SK-N-SH (cell line): ENCODE data around the gene AHDC1. TPM values are rescaled to one million over a fixed set of nuclear protein-coding genes. Genes with fewer than 3 reads are reported as not detected.

Experiments
- CTCF ChIA-PET: fragments of 300-600, 350-600 bp; formaldehyde crosslinking; extraction: SDS; loops from one replicate; lab custom pipeline; 2021; lab: Yijun Ruan, JAX
- POLR2A ChIA-PET: fragments of 350-600 bp; sonication (Branson Sonifier 250); formaldehyde crosslinking; extraction: SDS; loops from one replicate; lab custom pipeline; 2020; ENCODE audit warnings: antibody characterized with exemption, inconsistent platforms; lab: Yijun Ruan, JAX
- DNase-seq: peaks from one replicate; pipeline ENCODE4 v3.0.0; 2012
- H2AFZ ChIP-seq: fragments of 200-600 bp; sonication (generic); 2 replicates; pipeline ENCODE4 v1.8.1; 2016; ENCODE audit warnings: antibody characterized with exemption, mild to moderate bottlenecking, low read depth
- H3F3A ChIP-seq: fragments of 200-600 bp; sonication (generic); replicated peaks from 2 replicates; pipeline ENCODE3; 2016; ENCODE audit warnings: antibody characterized with exemption, mild to moderate bottlenecking; ENCODE audit not compliant: insufficient read depth
- H3K27ac ChIP-seq, 2 experiments: fragments of 200-500 bp in 1 of 2; fragments of 200-600 bp in 1 of 2; sonication (Bioruptor generic) in 1 of 2; sonication (generic), shearing (Covaris generic) in 1 of 2; 2 replicates each; pipeline versions ENCODE4 v1.5.1 to v1.6.1; 2014 to 2016; ENCODE audit warnings: low read depth in 2 of 2, inconsistent platforms in 1 of 2, low read length in 1 of 2, mild to moderate bottlenecking in 1 of 2, mixed read lengths in 1 of 2
- H3K27me3 ChIP-seq: fragments of 200-600 bp; sonication (generic), shearing (Covaris generic); 2 replicates; pipeline ENCODE4 v1.6.1; 2016; ENCODE audit warnings: mixed run types; ENCODE audit not compliant: insufficient read depth
- H3K36me3 ChIP-seq, 2 experiments: fragments of 200-500 bp in 1 of 2; fragments of 200-600 bp in 1 of 2; sonication (Bioruptor generic) in 1 of 2; sonication (generic) in 1 of 2; replicated peaks in 1 of 2; 2 replicates each; pipeline versions ENCODE3 to v1.5.1; 2014 to 2016; ENCODE audit warnings: low read length in 1 of 2, mild to moderate bottlenecking in 1 of 2; ENCODE audit not compliant: insufficient read depth in 2 of 2, control insufficient read depth in 1 of 2
- H3K4me1 ChIP-seq, 2 experiments: fragments of 200-500 bp in 1 of 2; fragments of 200-600 bp in 1 of 2; sonication (Bioruptor generic) in 1 of 2; sonication (generic), shearing (Covaris generic) in 1 of 2; 2 replicates each; pipeline versions ENCODE4 v1.5.1 to v1.6.1; 2014 to 2016; ENCODE audit warnings: low read depth in 1 of 2, low read length in 1 of 2, mixed run types in 1 of 2; ENCODE audit not compliant: insufficient read depth in 2 of 2, control insufficient read depth in 1 of 2
- H3K4me2 ChIP-seq: fragments of 200-600 bp; sonication (generic), shearing (Covaris generic); 2 replicates; pipeline ENCODE4 v1.6.1; 2017; ENCODE audit warnings: mixed run types
- H3K4me3 ChIP-seq, 2 experiments: fragments of 200-500 bp in 1 of 2; fragments of 200-600 bp in 1 of 2; sonication (Bioruptor generic) in 1 of 2; sonication (generic), shearing (Covaris generic) in 1 of 2; 2 replicates each; pipeline versions ENCODE4 v1.5.1 to v1.8.1; 2014 to 2016; ENCODE audit warnings: low read depth in 2 of 2, inconsistent platforms in 1 of 2, low read length in 1 of 2, mild to moderate bottlenecking in 1 of 2, mixed read lengths in 1 of 2, moderate library complexity in 1 of 2
- H3K79me2 ChIP-seq: fragments of 200-600 bp; sonication (generic); 2 replicates; pipeline ENCODE4 v1.8.1; 2017; ENCODE audit warnings: mild to moderate bottlenecking; ENCODE audit not compliant: insufficient read depth
- H3K9ac ChIP-seq: fragments of 200-600 bp; sonication (generic); 2 replicates; pipeline ENCODE4 v1.6.1; 2017; ENCODE audit warnings: mixed run types
- H3K9me2 ChIP-seq: fragments of 200-600 bp; sonication (generic); 2 replicates; pipeline ENCODE4 v1.6.1; 2017; ENCODE audit warnings: mixed run types
- H3K9me3 ChIP-seq: fragments of 200-600 bp; sonication (generic); 2 replicates; pipeline ENCODE4 v1.6.1; 2017; ENCODE audit warnings: mixed run types, mild to moderate bottlenecking, moderate library complexity
- H4K20me1 ChIP-seq: fragments of 200-600 bp; sonication (generic); 2 replicates; pipeline ENCODE4 v1.6.1; 2017; ENCODE audit warnings: mild to moderate bottlenecking, mixed run types; ENCODE audit not compliant: insufficient read depth
- FOXJ3 ChIP-seq: sonication (generic); formaldehyde crosslinking; IDR thresholded peaks from 2 replicates; pipeline ENCODE4 v1.5.1; 2020; ENCODE audit warnings: mild to moderate bottlenecking, missing genetic modification reagents
- FOXM1 ChIP-seq: IDR thresholded peaks from 2 replicates; pipeline ENCODE4 v1.4.0; 2012; ENCODE audit warnings: low read depth, mild to moderate bottlenecking
- GATA2 ChIP-seq: sonication (generic); formaldehyde crosslinking; IDR thresholded peaks from 2 replicates; pipeline ENCODE4 v1.5.0; 2020; ENCODE audit warnings: mild to moderate bottlenecking, missing genetic modification reagents
- JUND ChIP-seq: IDR thresholded peaks from 2 replicates; pipeline ENCODE4 v1.4.0; 2012
- NFIC ChIP-seq: IDR thresholded peaks from 2 replicates; pipeline ENCODE4 v1.4.0; 2012; ENCODE audit warnings: borderline replicate concordance
- PBX3 ChIP-seq: IDR thresholded peaks from 2 replicates; pipeline ENCODE4; 2012
- POLR2AphosphoS5 ChIP-seq: IDR thresholded peaks from 2 replicates; pipeline ENCODE4 v1.6.1; 2012; ENCODE audit warnings: low read depth, low read length
- RAD21 ChIP-seq: IDR thresholded peaks from 2 replicates; pipeline ENCODE4 v1.6.1; 2012; ENCODE audit warnings: mild to moderate bottlenecking, low read length
- TAF1 ChIP-seq: IDR thresholded peaks from 2 replicates; pipeline ENCODE4 v1.6.1; 2012; ENCODE audit warnings: low read depth, mild to moderate bottlenecking, low read length, moderate library complexity, borderline replicate concordance
- TCF12 ChIP-seq: IDR thresholded peaks from 2 replicates; pipeline ENCODE4 v1.4.0; 2012
- TEAD4 ChIP-seq: IDR thresholded peaks from 2 replicates; pipeline ENCODE4 v1.4.0; 2012; ENCODE audit warnings: mild to moderate bottlenecking, borderline replicate concordance; ENCODE audit not compliant: insufficient read depth
- WGBS: methylation state at CpG from one replicate; pipeline ENCODE4 v1.1.6; 2017; ENCODE audit warnings: low lambda C conversion rate; 5-methylcytosine and 5-hydroxymethylcytosine counted together
- polyA plus RNA-seq, 3 experiments: library from polyadenylated mRNA; depleted of rRNA; stranded (reverse); fragments of >200 nt; gene quantifications; 2 replicates each; pipeline ENCODE4 v1.2.3, GENCODE V29; 2012
- TF ChIP-seq, protein P1 (sequence below): IDR thresholded peaks from 2 replicates; pipeline ENCODE4 v1.6.1; 2012; ENCODE audit warnings: mild to moderate bottlenecking, low read depth, low read length, moderate library complexity

The AHDC1 gene
- polyA plus RNA-seq, 1 of the 3 experiments (the other 2 are of a cell fraction), result 8.5 TPM

DNA sequence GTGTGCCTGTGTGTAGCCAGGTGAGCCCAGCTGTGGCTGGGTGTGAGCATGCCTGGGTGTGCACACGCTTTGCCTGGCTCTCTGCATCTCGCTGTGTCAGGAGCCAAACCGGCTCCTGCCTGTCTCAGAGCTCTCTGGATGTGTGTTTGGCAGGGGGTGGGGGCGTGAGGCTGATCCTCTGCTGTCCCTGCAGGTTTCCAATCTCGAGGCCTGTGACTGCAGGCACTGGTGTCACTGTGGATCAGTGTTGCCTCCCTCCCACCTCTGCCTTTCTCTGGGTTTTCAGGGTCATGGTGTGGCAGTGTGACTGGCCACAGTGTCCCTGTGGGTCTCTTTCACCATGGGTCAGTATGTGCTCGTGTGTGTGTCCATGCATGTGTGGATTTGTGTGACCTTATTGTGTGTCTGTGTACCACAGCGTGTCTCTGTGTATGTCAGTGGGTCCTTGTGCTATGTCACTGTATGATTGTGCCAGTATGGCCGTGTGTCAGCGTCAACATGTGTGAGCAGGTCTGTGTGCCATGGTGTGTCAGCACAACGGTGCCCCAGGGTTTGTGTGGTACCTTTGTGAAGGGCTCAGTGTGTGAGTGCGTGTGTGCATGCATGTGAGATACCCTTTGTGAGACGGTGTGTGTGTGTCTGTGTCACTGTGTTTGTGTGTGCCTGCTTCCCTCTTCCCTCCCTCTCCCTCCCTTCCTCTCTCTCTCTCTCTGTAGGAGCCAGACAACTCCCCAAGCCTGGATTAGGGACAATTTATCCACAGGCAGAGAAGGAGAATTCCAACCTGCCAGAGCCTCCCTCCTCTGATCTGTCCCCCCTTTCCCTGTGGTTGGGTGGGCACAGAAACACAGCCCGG lies 43.4 kb downstream of the AHDC1 start:
- no peak overlapping the region for H2AFZ ChIP-seq
- H3K9me2 ChIP-seq, result no peaks in the 10 kb centered on the region
- H3K9me3 ChIP-seq, result no peaks in the 10 kb centered on the region
- H3K79me2 ChIP-seq, result peaks cover 50% of the 10 kb centered on the region
- H3K27me3 ChIP-seq, result no peaks in the 10 kb centered on the region
- H3F3A ChIP-seq, result peaks cover 16% of the 10 kb centered on the region
- peak overlapping the region in 1 of 2 experiments; percentile 94; a peak in 2 of 4 replicates for H3K27ac ChIP-seq
- peaks cover 19% of the 10 kb centered on the region for H4K20me1 ChIP-seq
- ChIA-PET POLR2A (interaction anchor here (0.6 to 2.2 kb wide), 5 partner anchors 30 to 430 kb away, joined by 3 to 10 read pairs (median 4); partner anchors contain the start of gene AHDC1), CTCF (interaction anchor here (0.7 to 24.8 kb wide), 12 partner anchors 9 to 264 kb away, joined by 3 to 603 read pairs (median 4); partner anchors contain the start of gene AHDC1)
- WGBS, result 57% methylated on average over 7 of the region's 13 CpGs
- peaks cover 51 to 70% of the 10 kb centered on the region in 2 experiments; a peak in 3 of 4 replicates for H3K4me1 ChIP-seq
- no peak overlapping the region for H3K4me3 ChIP-seq
- peaks cover 0 to 2% of the 10 kb centered on the region in 2 experiments for H3K36me3 ChIP-seq
- peak; percentile 56 for DNase-seq
- peak overlapping the region; percentile 47; the same call in 1 of the 2 replicates for H3K4me2 ChIP-seq
- H3K9ac ChIP-seq, result no peak overlapping the region
- TF ChIP-seq TAF1 (no peak), TEAD4 (no peak), TCF12 (no peak), GATA2 (CRISPR knock-in tag) (no peak), FOXJ3 (CRISPR knock-in tag) (no peak), FOXM1 (no peak), PBX3 (no peak), POLR2AphosphoS5 (no peak), JUND (no peak), NFIC (no peak), RAD21 (no peak)
- TF ChIP-seq, protein P1, sequence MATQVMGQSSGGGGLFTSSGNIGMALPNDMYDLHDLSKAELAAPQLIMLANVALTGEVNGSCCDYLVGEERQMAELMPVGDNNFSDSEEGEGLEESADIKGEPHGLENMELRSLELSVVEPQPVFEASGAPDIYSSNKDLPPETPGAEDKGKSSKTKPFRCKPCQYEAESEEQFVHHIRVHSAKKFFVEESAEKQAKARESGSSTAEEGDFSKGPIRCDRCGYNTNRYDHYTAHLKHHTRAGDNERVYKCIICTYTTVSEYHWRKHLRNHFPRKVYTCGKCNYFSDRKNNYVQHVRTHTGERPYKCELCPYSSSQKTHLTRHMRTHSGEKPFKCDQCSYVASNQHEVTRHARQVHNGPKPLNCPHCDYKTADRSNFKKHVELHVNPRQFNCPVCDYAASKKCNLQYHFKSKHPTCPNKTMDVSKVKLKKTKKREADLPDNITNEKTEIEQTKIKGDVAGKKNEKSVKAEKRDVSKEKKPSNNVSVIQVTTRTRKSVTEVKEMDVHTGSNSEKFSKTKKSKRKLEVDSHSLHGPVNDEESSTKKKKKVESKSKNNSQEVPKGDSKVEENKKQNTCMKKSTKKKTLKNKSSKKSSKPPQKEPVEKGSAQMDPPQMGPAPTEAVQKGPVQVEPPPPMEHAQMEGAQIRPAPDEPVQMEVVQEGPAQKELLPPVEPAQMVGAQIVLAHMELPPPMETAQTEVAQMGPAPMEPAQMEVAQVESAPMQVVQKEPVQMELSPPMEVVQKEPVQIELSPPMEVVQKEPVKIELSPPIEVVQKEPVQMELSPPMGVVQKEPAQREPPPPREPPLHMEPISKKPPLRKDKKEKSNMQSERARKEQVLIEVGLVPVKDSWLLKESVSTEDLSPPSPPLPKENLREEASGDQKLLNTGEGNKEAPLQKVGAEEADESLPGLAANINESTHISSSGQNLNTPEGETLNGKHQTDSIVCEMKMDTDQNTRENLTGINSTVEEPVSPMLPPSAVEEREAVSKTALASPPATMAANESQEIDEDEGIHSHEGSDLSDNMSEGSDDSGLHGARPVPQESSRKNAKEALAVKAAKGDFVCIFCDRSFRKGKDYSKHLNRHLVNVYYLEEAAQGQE, result no peak
